Prostate gland (tissue), 2 donors: Measurements from ENCODE around the gene NTN5.

Experiments
- CTCF ChIP-seq, 4 experiments: fragments of 200-600 bp in 2 of 4; fragments of 450-650 bp in 2 of 4; sonication (generic) in 2 of 4; IDR thresholded peaks; 1 replicate in 3 of 4; 2 replicates in 1 of 4; pipeline ENCODE4 v1.5.1; 2016 to 2019; ENCODE audit warnings: antibody characterized with exemption in 4 of 4, mild to moderate bottlenecking in 2 of 4, moderate library complexity in 2 of 4
- POLR2A ChIP-seq: fragments of 450-650 bp; IDR thresholded peaks from one replicate; pipeline ENCODE4 v1.6.1; 2016; ENCODE audit warnings: antibody characterized with exemption, mild to moderate bottlenecking

- no peak for TF ChIP-seq CTCF (IDR thresholded peaks at IDR 0.05)
- no peak for TF ChIP-seq POLR2A
Measured at GRCh38 chr19:48659768-48660167, 13.0 kb downstream of the NTN5 start.
